ENCODE data around the gene NEURL1B. TPM values are rescaled to one million over a fixed set of nuclear protein-coding genes. Genes with fewer than 3 reads are reported as not detected.

NEURL1B gene
- total RNA-seq, 1 donor from 2014 or later = 9.8 TPM

GRCh38 chr5:172690258-172691075 is 49.4 kb downstream of the NEURL1B start:
- Mint-ChIP-seq H3K36me3 (ENCODE audit: low read depth, unreplicated experiment) (peaks cover 5% of the 10 kb centered on the region), H3K4me1 (ENCODE audit: low read depth, unreplicated experiment) (peaks cover 31% of the 10 kb centered on the region), H3K9me3 (ENCODE audit: unreplicated experiment) (peaks cover 3% of the 10 kb centered on the region), H3K27ac (ENCODE audit: unreplicated experiment) (no peak overlapping the region), H3K4me3 (ENCODE audit: unreplicated experiment) (no peak overlapping the region), H3K27me3 (ENCODE audit: low read depth, unreplicated experiment) (peaks cover 18% of the 10 kb centered on the region)
- Histone ChIP-seq H3K27ac (ENCODE audit: low read depth, low read length) (no peak overlapping the region), H3K36me3 (ENCODE audit: insufficient read depth, low read length) (no peaks in the 10 kb centered on the region), H3K9ac (ENCODE audit: low read length) (no peak overlapping the region), H3K79me2 (ENCODE audit: insufficient read depth, low read length) (no peaks in the 10 kb centered on the region), H2AFZ (ENCODE audit: low read depth, low read length) (no peak overlapping the region), H3K27me3 (ENCODE audit: insufficient read depth, low read length) (no peaks in the 10 kb centered on the region), H3K4me3 (ENCODE audit: insufficient read depth, low read depth, low read length) (no peak overlapping the region), H3K4me2 (ENCODE audit: low read length) (no peak overlapping the region), H3K9me3 (ENCODE audit: insufficient read depth, low read depth, low read length) (no peaks in the 10 kb centered on the region), H3K4me1 (ENCODE audit: insufficient read depth, low read length) (peaks cover 4% of the 10 kb centered on the region), H4K20me1 (ENCODE audit: insufficient read depth, low read length) (no peaks in the 10 kb centered on the region)
- TF ChIP-seq CTCF (IDR thresholded peaks at IDR 0.05; ENCODE audit: insufficient read depth, low read depth, low read length) = no peak
- no peak for TF ChIP-seq EZH2 (IDR thresholded peaks at IDR 0.05; ENCODE audit: insufficient read depth, low read length)
- DNase-seq (ENCODE audit: low read depth) (no peak), FAIRE-seq (no peak)

- H3K79me2 ChIP-seq (ENCODE audit: insufficient read depth, low read length) = no peaks in the 10 kb centered on the region
- Mint-ChIP-seq H3K9me3 (ENCODE audit: unreplicated experiment) (no peaks in the 10 kb centered on the region), H3K4me3 (ENCODE audit: unreplicated experiment) (no peak overlapping the region), H3K4me1 (ENCODE audit: low read depth, unreplicated experiment) (peaks cover 32% of the 10 kb centered on the region), H3K27me3 (ENCODE audit: low read depth, unreplicated experiment) (peaks cover 15% of the 10 kb centered on the region), H3K36me3 (ENCODE audit: low read depth, unreplicated experiment) (peaks cover 2% of the 10 kb centered on the region), H3K27ac (ENCODE audit: unreplicated experiment) (no peak overlapping the region)
- H3K4me2 ChIP-seq (ENCODE audit: low read length) = no peak overlapping the region
- H3K9ac ChIP-seq (ENCODE audit: low read length) = no peak overlapping the region
- no peak for DNase-seq (ENCODE audit: low read depth)
- H3K9me3 ChIP-seq (ENCODE audit: insufficient read depth, low read depth, low read length) = no peaks in the 10 kb centered on the region
- TF ChIP-seq CTCF (IDR thresholded peaks at IDR 0.05; ENCODE audit: insufficient read depth, low read depth, low read length) (no peak), EZH2 (IDR thresholded peaks at IDR 0.05; ENCODE audit: insufficient read depth, low read length) (no peak)
- no peak overlapping the region for H2AFZ ChIP-seq (ENCODE audit: low read depth, low read length)
- FAIRE-seq = no peak
- no peak overlapping the region for H3K27ac ChIP-seq (ENCODE audit: low read depth, low read length)
- no peaks in the 10 kb centered on the region for H3K36me3 ChIP-seq (ENCODE audit: insufficient read depth, low read length)
- no peaks in the 10 kb centered on the region for H3K4me1 ChIP-seq (ENCODE audit: insufficient read depth, low read length)
- H3K27me3 ChIP-seq (ENCODE audit: insufficient read depth, low read length) = no peaks in the 10 kb centered on the region
- H3K4me3 ChIP-seq (ENCODE audit: insufficient read depth, low read depth, low read length) = no peak overlapping the region
- no peaks in the 10 kb centered on the region for H4K20me1 ChIP-seq (ENCODE audit: insufficient read depth, low read length)
Observed at GRCh38 chr5:172691886-172692285, 50.8 kb downstream of the NEURL1B start.

GRCh38 chr5:172692451-172692850 is 51.4 kb downstream of the NEURL1B start:
- Histone ChIP-seq H3K9me3 (ENCODE audit: insufficient read depth, low read depth, low read length) (no peaks in the 10 kb centered on the region), H3K36me3 (ENCODE audit: insufficient read depth, low read length) (no peaks in the 10 kb centered on the region), H3K27me3 (ENCODE audit: insufficient read depth, low read length) (no peaks in the 10 kb centered on the region), H3K27ac (ENCODE audit: low read depth, low read length) (no peak overlapping the region), H2AFZ (ENCODE audit: low read depth, low read length) (no peak overlapping the region), H4K20me1 (ENCODE audit: insufficient read depth, low read length) (no peaks in the 10 kb centered on the region), H3K79me2 (ENCODE audit: insufficient read depth, low read length) (no peaks in the 10 kb centered on the region), H3K4me3 (ENCODE audit: insufficient read depth, low read depth, low read length) (no peak overlapping the region), H3K9ac (ENCODE audit: low read length) (no peak overlapping the region), H3K4me1 (ENCODE audit: insufficient read depth, low read length) (no peaks in the 10 kb centered on the region), H3K4me2 (ENCODE audit: low read length) (no peak overlapping the region)
- no peak for FAIRE-seq
- DNase-seq (ENCODE audit: low read depth) = no peak
- no peak for TF ChIP-seq CTCF (IDR thresholded peaks at IDR 0.05; ENCODE audit: insufficient read depth, low read depth, low read length)
- TF ChIP-seq EZH2 (IDR thresholded peaks at IDR 0.05; ENCODE audit: insufficient read depth, low read length) = no peak
- Mint-ChIP-seq H3K27ac (ENCODE audit: unreplicated experiment) (no peak overlapping the region), H3K4me1 (ENCODE audit: low read depth, unreplicated experiment) (peaks cover 32% of the 10 kb centered on the region), H3K27me3 (ENCODE audit: low read depth, unreplicated experiment) (peaks cover 10% of the 10 kb centered on the region), H3K4me3 (ENCODE audit: unreplicated experiment) (no peak overlapping the region), H3K36me3 (ENCODE audit: low read depth, unreplicated experiment) (peaks cover 2% of the 10 kb centered on the region), H3K9me3 (ENCODE audit: unreplicated experiment) (no peaks in the 10 kb centered on the region)
